ENCODE results near the gene BTN2A1.
A peak's percentile ranks its signal among the peaks of the same experiment; 100 is the strongest.
"Not testable (repeated sequence)": the region's sequence is repeated elsewhere in the genome, so short reads cannot be mapped to it uniquely, and the experiment has no call there.

The BTN2A1 gene

GRCh38 chr6:26415036-26415614 is 42.6 kb upstream of the BTN2A1 start:
- in situ Hi-C loops (cut with HindIII; ENCODE audit: low sequenced_read_pairs), result no loop called here
- no peak overlapping the region for H3K4me3 ChIP-seq (ENCODE audit: low read depth, low read length)
- no peak for DNase-seq (ENCODE audit: low read depth, low spot score)
- no peak for TF ChIP-seq CTCF (IDR thresholded peaks at IDR 0.05; ENCODE audit: low read depth, low read length)

- H3K4me3 ChIP-seq (ENCODE audit: low read depth, low read length), result no peak overlapping the region
- in situ Hi-C loops (cut with HindIII; ENCODE audit: low sequenced_read_pairs), result no loop called here
- DNase-seq (ENCODE audit: low read depth, low spot score), result no peak
- TF ChIP-seq CTCF (IDR thresholded peaks at IDR 0.05; ENCODE audit: low read depth, low read length), result no peak
Observed at GRCh38 chr6:26415791-26416190, 42.0 kb upstream of the BTN2A1 start.

GRCh38 chr6:26416288-26416687 is 41.5 kb upstream of the BTN2A1 start:
- no peak for DNase-seq (ENCODE audit: low read depth, low spot score)
- H3K4me3 ChIP-seq (ENCODE audit: low read depth, low read length), result no peak overlapping the region
- in situ Hi-C loops (cut with HindIII; ENCODE audit: low sequenced_read_pairs), result no loop called here
- no peak for TF ChIP-seq CTCF (IDR thresholded peaks at IDR 0.05; ENCODE audit: low read depth, low read length)

- DNase-seq (ENCODE audit: low read depth, low spot score); in situ Hi-C loops (cut with HindIII; ENCODE audit: low sequenced_read_pairs); H3K4me3 ChIP-seq (ENCODE audit: low read depth, low read length): not testable (repeated sequence)
Observed at GRCh38 chr6:26418077-26418476, 39.7 kb upstream of the BTN2A1 start.

- DNase-seq (ENCODE audit: low read depth, low spot score); H3K4me3 ChIP-seq (ENCODE audit: low read depth, low read length); in situ Hi-C loops (cut with HindIII; ENCODE audit: low sequenced_read_pairs): not testable (repeated sequence)
Observed at GRCh38 chr6:26418795-26419194, 39.0 kb upstream of the BTN2A1 start.

DNA sequence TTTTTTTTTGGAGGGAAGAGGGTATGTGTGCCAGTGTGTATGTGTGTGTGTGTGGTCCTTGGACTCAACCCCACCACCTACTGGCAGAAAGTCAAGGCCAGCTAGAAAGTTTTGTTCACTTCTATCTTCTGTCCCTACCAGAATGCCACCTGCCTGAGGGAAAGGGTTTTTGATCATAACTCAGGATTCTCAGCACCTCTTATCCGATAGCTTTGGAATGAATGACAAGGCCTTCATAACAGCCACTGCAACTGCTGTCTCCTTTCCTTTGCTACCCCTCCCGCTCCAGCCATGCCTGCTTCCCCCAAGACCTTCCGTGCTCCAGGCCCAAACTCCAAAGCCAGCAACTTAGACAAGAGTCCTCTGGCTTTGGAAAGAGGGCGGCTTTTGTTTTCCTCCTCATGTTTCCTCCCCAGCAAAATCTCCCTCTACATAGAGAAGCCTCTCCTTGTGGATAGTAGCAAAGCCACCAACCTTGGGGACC is 37.0 kb upstream of the BTN2A1 start:
- H3K4me3 ChIP-seq (ENCODE audit: low read depth, low read length), result peak overlapping the region; percentile 85
- TF ChIP-seq CTCF (IDR thresholded peaks at IDR 0.05; ENCODE audit: low read depth, low read length), result peak; percentile 57
- DNase-seq (ENCODE audit: low read depth, low spot score), result peak; percentile 43
- in situ Hi-C loops (cut with HindIII; ENCODE audit: low sequenced_read_pairs), result no loop called here

- in situ Hi-C loops (cut with HindIII; ENCODE audit: low sequenced_read_pairs), result no loop called here
- no peak for TF ChIP-seq CTCF (IDR thresholded peaks at IDR 0.05; ENCODE audit: low read depth, low read length)
- peak overlapping the region; percentile 85 for H3K4me3 ChIP-seq (ENCODE audit: low read depth, low read length)
- DNase-seq (ENCODE audit: low read depth, low spot score), result peak; percentile 94
Observed at GRCh38 chr6:26421259-26422144, 36.3 kb upstream of the BTN2A1 start.
